ENCODE data around the gene PNPLA8. TPM values are rescaled to one million over a fixed set of nuclear protein-coding genes. Genes with fewer than 3 reads are reported as not detected.

The PNPLA8 gene
- total and polyA plus RNA-seq, 2 of the 4 experiments (the other 2 are of a cell fraction), result 7.0 to 14.5 TPM

DNA sequence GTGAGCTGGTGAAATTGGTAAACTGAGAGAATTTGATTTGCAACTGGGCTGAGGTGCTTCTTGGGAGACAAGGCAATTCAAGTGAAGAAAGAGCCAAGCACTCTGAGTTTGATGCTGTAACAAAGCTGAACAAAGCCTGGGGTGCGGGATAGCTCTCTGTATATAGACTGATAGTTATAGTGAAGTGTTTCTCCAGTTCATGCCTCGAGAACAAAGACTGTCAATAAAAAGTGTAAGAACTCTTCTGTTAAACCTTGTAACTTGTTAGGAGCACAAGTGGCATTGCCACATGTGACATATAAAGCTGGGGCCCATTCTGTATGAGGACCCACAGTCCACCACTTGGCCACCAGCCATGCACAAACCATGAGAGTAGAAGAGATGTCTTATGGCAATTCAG lies 11.3 kb upstream of the PNPLA8 start:
- H3K4ac ChIP-seq (ENCODE audit: low read depth, low read length), result no peak overlapping the region
- H2BK20ac ChIP-seq (ENCODE audit: low read depth, low read length), result no peak overlapping the region
- H2BK120ac ChIP-seq (ENCODE audit: low read depth, low read length), result no peak overlapping the region
- H2AK5ac ChIP-seq (ENCODE audit: low read depth, low read length), result no peak overlapping the region
- no peak overlapping the region for H3K27ac ChIP-seq (ENCODE audit: insufficient read depth, low read length)
- H3K9me1 ChIP-seq (ENCODE audit: insufficient read depth, low read length), result no peaks in the 10 kb centered on the region
- in situ Hi-C loops (cut with MboI; ENCODE audit: low sequenced_read_pairs), result no loop called here
- no peaks in the 10 kb centered on the region for H4K20me1 ChIP-seq (ENCODE audit: insufficient read depth, low read length)
- H3K4me1 ChIP-seq (ENCODE audit: control insufficient read depth, insufficient read depth, low read length), result no peaks in the 10 kb centered on the region
- H2AK9ac ChIP-seq (replicated peaks; ENCODE audit: low read depth, low read length, poor library complexity), result no peak overlapping the region
- DNase-seq (no peak), ATAC-seq (ENCODE audit: low read depth) (no peak)
- no peak overlapping the region for H4K91ac ChIP-seq (ENCODE audit: insufficient read depth, low read depth, low read length)
- dilution Hi-C loops (cut with HindIII; ENCODE audit: low sequenced_read_pairs, unreplicated experiment), result no loop called here
- ChIA-PET POLR2A (ENCODE audit: unreplicated experiment) (no interaction called here), CTCF (no interaction called here)
- no peak overlapping the region for H3K4me2 ChIP-seq (ENCODE audit: low read depth, low read length)
- no peak overlapping the region for H3K14ac ChIP-seq (replicated peaks; ENCODE audit: low read depth, low read length)
- no peak overlapping the region for H4K5ac ChIP-seq (ENCODE audit: low read depth, low read length)
- no peak overlapping the region for H2BK15ac ChIP-seq (ENCODE audit: low read depth, low read length)
- H3K23ac ChIP-seq (ENCODE audit: low read depth, low read length), result no peak overlapping the region
- no peak overlapping the region for H3K4me3 ChIP-seq (ENCODE audit: insufficient read depth, low read depth, low read length)
- no peaks in the 10 kb centered on the region for H3K79me1 ChIP-seq (ENCODE audit: low read depth in 1 of 2, low read length in 2 of 2)
- no peaks in the 10 kb centered on the region for H3K36me3 ChIP-seq (ENCODE audit: control insufficient read depth, insufficient read depth, low read length)
- H4K8ac ChIP-seq (ENCODE audit: low read depth in 2 of 2, low read length in 2 of 2), result no peak overlapping the region
- no peak overlapping the region for H3K56ac ChIP-seq (ENCODE audit: extremely low read depth, insufficient read depth, low read length)
- no peaks in the 10 kb centered on the region for H3K9me3 ChIP-seq (ENCODE audit: control insufficient read depth, insufficient read depth, low read length)
- no peak overlapping the region for H3K18ac ChIP-seq (ENCODE audit: low read depth, low read length)
- TF ChIP-seq FOS (IDR thresholded peaks at IDR 0.05; ENCODE audit: low read depth, low read length), result no peak
- no peak for TF ChIP-seq MAZ (IDR thresholded peaks at IDR 0.05; ENCODE audit: borderline replicate concordance, low read depth, low read length)
- no peak for TF ChIP-seq MXI1 (IDR thresholded peaks at IDR 0.05; ENCODE audit: borderline replicate concordance, low read depth, low read length)
- no peak for TF ChIP-seq MAFK (IDR thresholded peaks at IDR 0.05; ENCODE audit: low read depth, low read length)
- TF ChIP-seq, protein P1, sequence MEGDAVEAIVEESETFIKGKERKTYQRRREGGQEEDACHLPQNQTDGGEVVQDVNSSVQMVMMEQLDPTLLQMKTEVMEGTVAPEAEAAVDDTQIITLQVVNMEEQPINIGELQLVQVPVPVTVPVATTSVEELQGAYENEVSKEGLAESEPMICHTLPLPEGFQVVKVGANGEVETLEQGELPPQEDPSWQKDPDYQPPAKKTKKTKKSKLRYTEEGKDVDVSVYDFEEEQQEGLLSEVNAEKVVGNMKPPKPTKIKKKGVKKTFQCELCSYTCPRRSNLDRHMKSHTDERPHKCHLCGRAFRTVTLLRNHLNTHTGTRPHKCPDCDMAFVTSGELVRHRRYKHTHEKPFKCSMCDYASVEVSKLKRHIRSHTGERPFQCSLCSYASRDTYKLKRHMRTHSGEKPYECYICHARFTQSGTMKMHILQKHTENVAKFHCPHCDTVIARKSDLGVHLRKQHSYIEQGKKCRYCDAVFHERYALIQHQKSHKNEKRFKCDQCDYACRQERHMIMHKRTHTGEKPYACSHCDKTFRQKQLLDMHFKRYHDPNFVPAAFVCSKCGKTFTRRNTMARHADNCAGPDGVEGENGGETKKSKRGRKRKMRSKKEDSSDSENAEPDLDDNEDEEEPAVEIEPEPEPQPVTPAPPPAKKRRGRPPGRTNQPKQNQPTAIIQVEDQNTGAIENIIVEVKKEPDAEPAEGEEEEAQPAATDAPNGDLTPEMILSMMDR (conservative IDR thresholded peaks at IDR 0.05; ENCODE audit: low read depth, low read length), result no peak
- no peak for TF ChIP-seq RFX5 (IDR thresholded peaks at IDR 0.05; ENCODE audit: low read depth, low read length)
- TF ChIP-seq POLR2A (IDR thresholded peaks at IDR 0.05; ENCODE audit: low read depth, low read length), result no peak
- TF ChIP-seq CHD1 (IDR thresholded peaks at IDR 0.05; ENCODE audit: low read depth, low read length), result no peak
- TF ChIP-seq CEBPB (IDR thresholded peaks at IDR 0.05; ENCODE audit: low read depth, low read length), result no peak
- no peak overlapping the region for H3K9ac ChIP-seq (ENCODE audit: low read depth, low read length)
- H3K27me3 ChIP-seq (ENCODE audit: control insufficient read depth, insufficient read depth, low read length), result no peaks in the 10 kb centered on the region
- H2AFZ ChIP-seq (replicated peaks; ENCODE audit: low read length, poor library complexity), result no peak overlapping the region
- no TSS peak for BruUV-seq (replicated peaks)
- WGBS, 2 experiments (ENCODE audit: extremely low coverage in 2 of 2, insufficient read length in 1 of 2), result 60% methylated on average over 2 of the region's 2 CpGs; no CpG with 5 or more reads in 1 of the 2 experiments
- H2BK5ac ChIP-seq (ENCODE audit: low read depth, low read length, poor library complexity, severe bottlenecking), result no peak overlapping the region
- intact Hi-C loops (cut with micrococcal nuclease), result no loop called here

Measured in IMR-90 (cell line).